Measurements from ENCODE around the gene DHODH.

The DHODH gene

DNA sequence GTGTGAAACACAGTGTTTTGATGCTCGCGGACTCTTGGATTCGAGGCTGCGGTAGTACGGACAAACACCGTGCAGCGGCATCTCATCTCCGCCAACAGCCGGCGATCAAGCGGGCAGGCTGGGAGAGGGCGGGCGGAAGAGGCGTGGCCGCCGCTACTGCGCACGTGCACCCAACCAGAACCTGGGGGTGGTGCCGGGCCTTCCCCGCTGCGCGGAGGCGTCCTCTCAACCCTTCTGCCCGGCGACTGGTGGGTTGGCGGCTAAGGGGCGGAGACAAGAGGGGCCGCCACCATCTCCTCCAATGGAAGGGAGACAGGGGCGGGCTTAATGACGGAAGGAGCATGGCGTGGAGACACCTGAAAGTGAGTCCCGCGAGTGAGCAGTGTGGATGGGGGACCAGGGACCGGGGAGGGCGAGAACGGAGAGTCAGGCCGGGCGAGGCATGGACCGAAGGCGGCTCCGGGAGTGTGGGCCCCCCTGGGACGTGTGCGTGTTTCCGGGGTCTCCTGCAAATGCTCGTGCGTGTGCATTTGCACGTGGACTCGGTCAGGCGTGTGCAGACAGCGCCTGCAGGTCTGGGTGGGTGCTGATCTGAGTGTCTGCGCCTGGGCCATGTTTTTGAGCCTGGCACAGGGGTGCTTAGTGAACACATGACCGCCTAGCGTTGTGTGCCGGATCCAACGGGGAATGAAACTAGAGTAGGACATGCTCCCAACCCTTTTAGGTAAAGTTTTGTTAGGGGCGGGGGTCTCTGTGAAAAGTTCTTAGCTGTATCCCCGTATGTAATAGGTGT is at the start of gene DHODH:
TSS of gene DHODH (plus strand) at position 321 of the 793 bp plus-strand sequence. CDS start at position 342, 21 bp downstream.
- peak within 1 kb of the TSS; percentile 88 for H3K27ac Mint-ChIP-seq
- H3K36me3 Mint-ChIP-seq (ENCODE audit: low read depth): peaks cover 18% of the 10 kb centered on the region
- H3K27me3 Mint-ChIP-seq: peaks cover 7% of the 10 kb centered on the region
- H3K9me3 Mint-ChIP-seq: no peaks in the 10 kb centered on the region
- intact Hi-C loops (cut with micrococcal nuclease): loop anchor here (1.0 kb wide), 2 partner anchors 9 to 85 kb away; partner anchors contain the start of genes DHX38 and TXNL4B
- H3K4me3 Mint-ChIP-seq: peak within 1 kb of the TSS; percentile 91
- peaks cover 10% of the 10 kb centered on the region for H3K4me1 Mint-ChIP-seq (ENCODE audit: low read depth)

DNA sequence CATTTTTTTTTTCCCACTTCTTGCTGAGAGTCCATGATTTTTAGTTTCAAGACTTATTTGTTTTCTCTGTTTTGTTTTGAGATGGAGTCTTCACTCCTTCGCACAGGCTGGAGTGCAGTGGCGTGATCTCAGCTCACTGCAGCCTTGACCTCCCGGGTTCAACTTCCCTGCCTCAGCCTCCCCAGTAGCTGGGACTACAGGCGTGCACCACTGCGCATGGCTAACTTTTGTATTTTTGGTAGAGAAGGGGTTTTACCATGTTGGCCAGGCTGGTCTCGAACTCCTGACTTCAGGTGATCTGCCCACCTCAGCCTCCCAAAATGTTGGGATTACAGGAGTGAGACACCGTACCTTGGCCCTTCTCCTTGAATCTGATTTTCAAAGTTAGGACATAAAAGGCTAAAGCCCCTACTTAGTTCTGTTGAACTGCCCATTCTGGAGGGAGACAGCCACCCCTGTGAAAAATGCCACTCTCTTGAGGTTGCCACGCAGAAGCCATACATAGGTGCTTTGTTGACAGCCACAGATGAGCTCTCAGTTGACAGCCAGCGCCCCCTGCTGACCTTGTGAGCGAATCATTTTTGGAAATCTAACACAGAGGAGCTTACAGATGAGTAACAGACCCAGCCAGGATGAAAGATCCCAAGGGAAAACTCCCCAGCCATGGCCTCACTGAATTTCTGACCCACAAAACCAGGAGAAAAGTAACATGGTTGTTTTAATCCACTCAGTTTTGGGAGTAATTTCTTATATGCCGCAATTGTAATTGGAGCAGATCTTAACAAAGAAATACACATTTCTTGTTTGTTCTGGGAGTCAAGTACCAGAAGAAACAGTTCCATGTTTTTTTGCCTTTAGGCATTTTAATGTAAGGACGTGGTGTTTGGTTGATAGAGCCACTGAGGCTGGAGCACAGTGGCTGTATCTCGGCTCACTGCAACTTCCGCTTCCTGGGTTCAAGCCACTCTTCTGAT is 47.2 kb upstream of the DHODH start:
- intact Hi-C loops (cut with micrococcal nuclease): loop anchor here (5.0 to 10.0 kb wide), 2 partner anchors 79 to 177 kb away; partner anchors contain the start of gene ZNF821
- H3K36me3 Mint-ChIP-seq (ENCODE audit: low read depth): no peaks in the 10 kb centered on the region
- H3K4me1 Mint-ChIP-seq (ENCODE audit: low read depth): peaks cover 13% of the 10 kb centered on the region
- H3K4me3 Mint-ChIP-seq: no peak overlapping the region
- no peaks in the 10 kb centered on the region for H3K9me3 Mint-ChIP-seq
- no peaks in the 10 kb centered on the region for H3K27me3 Mint-ChIP-seq
- no peak overlapping the region for H3K27ac Mint-ChIP-seq

GRCh38 chr16:71963125-71963875 is 45.2 kb upstream of the DHODH start:
- no peak overlapping the region for H3K4me3 Mint-ChIP-seq
- no peaks in the 10 kb centered on the region for H3K27me3 Mint-ChIP-seq
- peaks cover 6% of the 10 kb centered on the region for H3K4me1 Mint-ChIP-seq (ENCODE audit: low read depth)
- intact Hi-C loops (cut with micrococcal nuclease): loop anchor here (5.0 to 10.0 kb wide), 2 partner anchors 81 to 178 kb away; partner anchors contain the start of gene ZNF821
- H3K27ac Mint-ChIP-seq: no peak overlapping the region
- no peaks in the 10 kb centered on the region for H3K36me3 Mint-ChIP-seq (ENCODE audit: low read depth)
- H3K9me3 Mint-ChIP-seq: no peaks in the 10 kb centered on the region

GRCh38 chr16:71965223-71965622 is 43.3 kb upstream of the DHODH start:
- Mint-ChIP-seq H3K4me3 (no peak overlapping the region), H3K4me1 (ENCODE audit: low read depth) (no peaks in the 10 kb centered on the region), H3K36me3 (ENCODE audit: low read depth) (no peaks in the 10 kb centered on the region), H3K27ac (no peak overlapping the region), H3K27me3 (no peaks in the 10 kb centered on the region), H3K9me3 (no peaks in the 10 kb centered on the region)
- intact Hi-C loops (cut with micrococcal nuclease): loop anchor here (10.0 kb wide), 1 partner anchor 180 kb away; no protein-coding TSS in a partner anchor

GRCh38 chr16:71966932-71967331 is 41.6 kb upstream of the DHODH start:
- no peaks in the 10 kb centered on the region for H3K4me1 Mint-ChIP-seq (ENCODE audit: low read depth)
- intact Hi-C loops (cut with micrococcal nuclease): loop anchor here (10.0 kb wide), 1 partner anchor 182 kb away; no protein-coding TSS in a partner anchor
- H3K9me3 Mint-ChIP-seq: no peaks in the 10 kb centered on the region
- H3K36me3 Mint-ChIP-seq (ENCODE audit: low read depth): no peaks in the 10 kb centered on the region
- no peaks in the 10 kb centered on the region for H3K27me3 Mint-ChIP-seq
- no peak overlapping the region for H3K4me3 Mint-ChIP-seq
- H3K27ac Mint-ChIP-seq: no peak overlapping the region

DNA sequence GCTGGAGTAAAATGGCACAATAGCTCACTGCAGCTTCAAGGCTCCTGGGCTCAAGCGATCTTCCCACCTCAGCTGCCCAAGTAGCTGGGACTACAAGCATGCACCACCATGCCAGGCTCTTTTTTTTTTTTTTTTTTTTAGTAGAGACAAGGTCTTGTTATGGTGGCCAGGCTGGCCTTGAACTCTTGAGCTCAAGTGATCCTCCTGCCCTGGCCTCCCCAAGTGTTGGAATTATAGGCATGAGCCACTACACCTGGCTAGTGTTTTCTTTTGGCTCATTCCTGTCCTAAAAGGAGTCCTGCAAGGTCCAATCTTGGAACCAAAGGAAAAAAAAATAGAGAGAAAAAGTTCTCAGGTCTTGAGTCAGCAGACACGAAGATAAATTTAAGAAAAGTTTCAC is 39.2 kb upstream of the DHODH start:
- Mint-ChIP-seq H3K36me3 (ENCODE audit: low read depth) (no peaks in the 10 kb centered on the region), H3K4me1 (ENCODE audit: low read depth) (no peaks in the 10 kb centered on the region), H3K4me3 (no peak overlapping the region), H3K9me3 (no peaks in the 10 kb centered on the region), H3K27me3 (no peaks in the 10 kb centered on the region), H3K27ac (no peak overlapping the region)
- intact Hi-C loops (cut with micrococcal nuclease): loop anchor here (10.0 kb wide), 1 partner anchor 185 kb away; no protein-coding TSS in a partner anchor

DNA sequence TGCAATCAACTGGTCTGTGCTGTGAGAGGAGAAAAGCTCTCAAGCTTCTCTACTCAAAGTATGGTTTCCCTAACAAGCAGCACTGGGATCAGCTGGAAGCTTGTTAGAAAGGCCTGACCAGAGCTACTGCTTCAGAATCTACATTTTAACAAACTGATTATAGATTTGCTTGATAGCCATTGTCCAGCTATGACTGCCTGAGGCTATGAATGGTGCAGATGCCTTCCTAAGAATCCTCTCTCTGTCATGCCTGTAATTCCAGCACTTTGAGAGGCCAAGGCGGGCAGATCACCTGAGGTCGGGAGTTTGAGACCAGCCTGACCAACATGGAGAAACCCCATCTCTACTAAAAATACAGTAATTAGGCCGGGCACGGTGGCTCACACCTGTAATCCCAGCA is 37.0 kb upstream of the DHODH start:
- Mint-ChIP-seq H3K27ac (no peak overlapping the region), H3K9me3 (no peaks in the 10 kb centered on the region), H3K4me3 (no peak overlapping the region), H3K36me3 (ENCODE audit: low read depth) (no peaks in the 10 kb centered on the region), H3K4me1 (ENCODE audit: low read depth) (no peaks in the 10 kb centered on the region), H3K27me3 (no peaks in the 10 kb centered on the region)
- intact Hi-C loops (cut with micrococcal nuclease): no loop called here

DNA sequence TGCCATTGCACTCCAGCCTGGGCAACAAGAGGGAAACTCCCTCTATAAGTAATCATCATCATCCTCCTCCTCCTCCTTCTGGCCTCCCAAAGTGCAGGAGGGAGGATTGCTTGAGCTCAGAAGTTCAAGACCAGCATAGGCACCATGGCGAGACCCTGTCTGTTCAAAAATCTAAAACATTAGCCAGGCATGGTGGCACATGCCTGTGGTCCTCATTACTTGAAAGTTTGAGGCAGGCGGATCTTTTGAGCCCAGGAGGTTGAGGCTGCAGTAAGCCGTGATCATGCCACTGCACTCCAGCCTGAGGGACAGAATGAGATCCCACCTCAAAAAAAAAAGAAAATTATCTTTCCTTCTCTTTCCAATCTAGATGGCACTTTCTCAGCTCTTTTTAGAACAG is 36.2 kb upstream of the DHODH start:
- no peaks in the 10 kb centered on the region for H3K4me1 Mint-ChIP-seq (ENCODE audit: low read depth)
- no peak overlapping the region for H3K27ac Mint-ChIP-seq
- no peaks in the 10 kb centered on the region for H3K36me3 Mint-ChIP-seq (ENCODE audit: low read depth)
- no peaks in the 10 kb centered on the region for H3K9me3 Mint-ChIP-seq
- intact Hi-C loops (cut with micrococcal nuclease): no loop called here
- H3K4me3 Mint-ChIP-seq: no peak overlapping the region
- H3K27me3 Mint-ChIP-seq: no peaks in the 10 kb centered on the region

DNA sequence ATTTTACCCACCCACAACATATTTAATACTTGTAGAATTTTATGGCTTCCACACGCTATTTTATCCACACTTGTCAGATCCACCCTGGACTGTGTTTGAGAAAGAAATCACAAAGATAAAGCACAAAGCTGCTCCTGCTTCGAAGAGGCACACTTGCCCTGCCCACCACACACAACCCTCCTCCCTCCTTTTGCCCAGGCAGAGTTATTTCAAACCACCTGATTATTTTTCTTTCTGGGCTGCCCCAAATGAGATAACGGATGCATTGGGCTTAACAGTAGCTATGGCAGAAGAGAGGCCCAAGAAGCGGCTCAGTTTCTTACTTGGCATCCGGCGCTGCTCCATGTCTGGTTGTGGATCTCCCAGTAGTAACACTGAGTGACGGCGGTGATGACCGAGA is 35.5 kb upstream of the DHODH start:
- no peak overlapping the region for H3K4me3 Mint-ChIP-seq
- intact Hi-C loops (cut with micrococcal nuclease): no loop called here
- H3K9me3 Mint-ChIP-seq: no peaks in the 10 kb centered on the region
- no peaks in the 10 kb centered on the region for H3K27me3 Mint-ChIP-seq
- H3K36me3 Mint-ChIP-seq (ENCODE audit: low read depth): no peaks in the 10 kb centered on the region
- no peaks in the 10 kb centered on the region for H3K4me1 Mint-ChIP-seq (ENCODE audit: low read depth)
- H3K27ac Mint-ChIP-seq: no peak overlapping the region

DNA sequence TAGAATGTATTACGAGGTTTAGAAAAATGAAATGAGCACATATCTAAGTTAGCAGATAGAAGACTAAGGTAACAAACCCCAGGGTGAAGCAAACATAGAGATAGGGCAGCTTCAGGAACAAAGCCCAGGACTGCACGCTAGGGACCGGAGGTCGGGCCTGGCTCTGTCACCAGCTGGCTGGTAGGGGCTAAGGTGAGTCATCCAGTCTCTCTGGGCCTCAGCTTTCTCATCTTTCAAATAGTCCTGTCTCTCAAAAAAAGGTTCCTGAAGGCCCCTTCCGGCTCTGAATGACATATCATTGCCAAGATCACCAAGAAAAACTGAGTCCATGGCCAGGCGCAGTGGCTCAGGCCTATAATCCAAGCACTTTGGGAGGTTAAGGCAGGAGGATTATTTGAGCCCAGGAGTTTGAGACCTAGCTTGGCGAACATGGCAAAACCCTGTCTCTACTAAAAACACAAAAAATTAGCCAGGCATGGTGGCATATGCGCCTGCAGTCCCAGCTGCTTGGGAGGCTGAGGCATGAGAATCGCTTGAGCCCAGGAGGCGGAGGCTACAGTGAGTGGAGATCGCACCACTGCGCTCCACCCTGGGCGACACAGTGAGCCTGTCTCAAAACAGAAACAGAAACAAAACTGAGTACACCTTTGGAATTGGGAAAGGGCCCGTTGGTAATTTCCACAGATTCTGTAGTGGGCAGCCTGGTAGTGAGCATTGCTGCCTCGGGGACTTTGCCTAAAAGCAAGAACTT is 34.3 kb upstream of the DHODH start:
- no peaks in the 10 kb centered on the region for H3K27me3 Mint-ChIP-seq
- no peaks in the 10 kb centered on the region for H3K36me3 Mint-ChIP-seq (ENCODE audit: low read depth)
- H3K9me3 Mint-ChIP-seq: no peaks in the 10 kb centered on the region
- intact Hi-C loops (cut with micrococcal nuclease): no loop called here
- H3K27ac Mint-ChIP-seq: no peak overlapping the region
- no peaks in the 10 kb centered on the region for H3K4me1 Mint-ChIP-seq (ENCODE audit: low read depth)
- H3K4me3 Mint-ChIP-seq: no peak overlapping the region

DNA sequence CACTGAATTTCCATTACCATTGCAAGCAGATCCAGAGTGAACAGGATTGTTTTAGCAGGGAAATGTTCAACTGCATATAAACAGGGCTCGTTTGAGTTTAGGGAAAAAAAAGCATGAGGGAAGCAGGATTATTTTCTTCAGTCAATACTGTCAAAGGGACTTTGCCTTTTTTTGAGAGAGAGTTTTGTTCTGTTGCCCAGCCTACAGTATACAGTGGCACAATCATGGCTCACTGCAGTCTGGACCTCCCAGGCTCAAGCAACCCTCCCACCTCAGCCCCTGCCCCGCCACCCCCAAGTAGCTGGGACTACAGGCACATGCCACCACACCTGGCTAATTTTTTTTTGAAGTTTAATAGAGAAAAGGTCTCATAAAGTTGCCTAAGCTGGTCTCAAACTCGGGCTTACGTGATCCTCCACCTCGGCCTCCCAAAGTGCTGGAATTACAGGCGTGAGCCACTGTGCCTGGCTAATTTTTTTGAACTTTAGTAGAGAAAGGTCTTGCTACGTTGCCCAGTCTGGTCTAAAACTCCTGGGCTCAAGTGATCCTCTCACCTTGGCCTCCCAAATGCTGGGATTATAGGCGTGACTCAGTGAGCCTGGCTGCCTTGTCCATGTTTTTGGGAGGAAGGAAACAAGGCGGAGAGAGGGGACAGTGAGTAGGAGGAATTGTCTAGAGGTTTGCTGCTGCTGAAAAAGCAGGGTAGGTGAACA is 23.1 kb upstream of the DHODH start:
- H3K4me1 Mint-ChIP-seq (ENCODE audit: low read depth): peaks cover 6% of the 10 kb centered on the region
- H3K9me3 Mint-ChIP-seq: no peaks in the 10 kb centered on the region
- H3K27ac Mint-ChIP-seq: no peak overlapping the region
- no peaks in the 10 kb centered on the region for H3K27me3 Mint-ChIP-seq
- intact Hi-C loops (cut with micrococcal nuclease): no loop called here
- no peaks in the 10 kb centered on the region for H3K36me3 Mint-ChIP-seq (ENCODE audit: low read depth)
- H3K4me3 Mint-ChIP-seq: no peak overlapping the region

DNA sequence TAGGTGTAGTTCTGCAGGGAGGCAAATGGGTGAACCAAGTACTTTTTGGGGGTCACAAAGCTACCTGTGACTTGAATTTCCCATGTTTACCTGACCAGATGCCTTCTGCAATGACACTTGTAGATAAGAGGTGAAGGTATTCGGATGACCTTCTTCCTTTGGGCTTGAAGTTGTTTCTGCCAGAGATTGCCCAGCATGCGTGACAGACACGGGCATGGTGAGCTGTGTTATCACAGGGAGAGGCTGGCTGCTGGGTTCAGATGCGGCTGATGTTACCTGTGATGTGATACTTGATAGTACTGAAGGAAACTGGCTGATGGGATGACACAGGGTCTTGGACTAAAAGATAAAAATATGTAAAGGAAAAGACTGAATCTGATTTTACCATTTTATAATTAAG is 22.4 kb upstream of the DHODH start:
- Mint-ChIP-seq H3K27ac (no peak overlapping the region), H3K4me3 (no peak overlapping the region), H3K9me3 (no peaks in the 10 kb centered on the region), H3K4me1 (ENCODE audit: low read depth) (peaks cover 6% of the 10 kb centered on the region), H3K27me3 (no peaks in the 10 kb centered on the region), H3K36me3 (ENCODE audit: low read depth) (no peaks in the 10 kb centered on the region)
- intact Hi-C loops (cut with micrococcal nuclease): no loop called here
